GM19025 (cell line): Measurements from ENCODE around the gene LCE1E.

Experiments used
- ATAC-seq: cut with Tn5 transposase; IDR thresholded peaks from one replicate; pipeline ENCODE4 v1.9.1; 2021; ENCODE audit warnings: mild to moderate bottlenecking, low read depth, moderate library complexity; ENCODE audit not compliant: unreplicated experiment

LCE1E gene

GRCh38 chr1:152786077-152786476 is at the start of gene LCE1E:
TSS of gene LCE1E (plus strand) at chr1:152786257. CDS start at chr1:152787300, 1,043 bp downstream.
- no peak for ATAC-seq

DNA sequence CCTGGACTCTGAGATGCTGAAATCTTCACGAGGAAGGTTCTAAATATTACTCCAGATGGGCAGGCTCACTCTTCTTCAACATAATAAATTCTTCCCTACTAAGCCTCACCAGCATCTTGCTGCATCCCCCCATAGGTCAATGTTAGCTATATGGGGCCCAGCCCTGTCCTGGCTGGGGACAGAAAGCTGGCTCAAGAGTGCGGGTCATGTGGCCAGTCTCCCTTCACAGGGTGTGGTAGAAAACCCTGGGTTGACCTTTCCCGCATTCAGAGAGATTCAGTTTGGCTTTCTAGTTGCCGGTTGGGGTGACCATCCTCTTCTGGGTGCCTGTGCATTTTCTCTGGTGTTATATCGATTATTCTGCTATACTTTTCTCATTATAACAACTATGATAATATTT is 48.1 kb upstream of the LCE1E start:
- ATAC-seq: no peak

GRCh38 chr1:152739841-152740240 is 46.2 kb upstream of the LCE1E start:
- no peak for ATAC-seq

- ATAC-seq: no peak
Observed at GRCh38 chr1:152741656-152742055, 44.4 kb upstream of the LCE1E start.

- no peak for ATAC-seq
Observed at GRCh38 chr1:152743371-152744145, 42.5 kb upstream of the LCE1E start.

DNA sequence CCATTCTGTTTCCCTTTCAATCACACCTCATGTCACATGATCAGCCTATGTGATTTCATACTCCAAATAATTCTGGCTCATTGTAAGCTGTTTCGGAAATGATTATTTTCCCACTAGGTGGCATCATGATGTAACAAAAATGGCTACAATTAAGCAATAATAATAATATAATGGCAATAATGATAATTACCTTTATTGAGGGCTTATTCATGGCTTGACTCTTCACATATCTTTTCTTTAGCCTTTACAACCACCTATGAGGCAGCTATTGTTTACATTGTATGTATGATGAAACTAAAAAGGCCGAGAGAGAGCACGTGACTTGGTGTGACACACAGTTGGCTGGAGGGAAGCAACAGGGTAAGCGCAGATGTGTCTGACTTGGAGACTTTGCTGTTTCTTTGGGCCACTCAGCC is 40.8 kb upstream of the LCE1E start:
- ATAC-seq: no peak

DNA sequence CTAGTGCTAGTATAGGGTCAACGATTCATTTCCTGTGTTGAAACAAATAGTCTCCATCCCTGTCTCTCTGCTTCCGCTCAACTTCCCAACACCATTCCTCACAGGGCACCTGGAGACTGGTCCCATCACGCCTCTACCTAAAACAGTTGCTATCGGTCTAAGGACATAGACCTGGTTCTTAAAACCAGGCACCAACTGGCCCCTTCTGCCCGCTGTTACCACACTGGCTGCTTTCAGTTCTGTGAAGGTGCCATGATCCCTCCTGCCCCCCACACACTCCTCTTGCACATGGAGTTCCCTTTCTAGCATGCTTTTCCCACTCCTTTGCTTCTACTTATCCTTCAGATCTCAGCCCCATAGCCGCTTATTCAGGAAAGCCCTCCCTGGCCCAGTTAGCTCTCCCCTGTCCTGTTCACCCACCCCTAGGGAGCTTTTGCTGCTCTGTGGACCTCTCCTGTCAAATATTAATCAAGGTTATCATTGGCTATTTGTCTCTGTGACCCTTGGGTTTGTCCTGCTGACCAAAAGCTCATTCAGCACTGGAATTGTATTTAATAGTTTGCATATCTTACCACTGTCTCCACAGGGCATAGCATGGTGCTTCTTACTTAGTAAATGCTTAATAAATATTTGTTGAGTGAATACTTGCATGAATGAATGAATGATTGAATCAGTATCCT is 40.2 kb upstream of the LCE1E start:
- ATAC-seq: no peak

GRCh38 chr1:152747831-152748230 is 38.2 kb upstream of the LCE1E start:
- ATAC-seq: no peak

DNA sequence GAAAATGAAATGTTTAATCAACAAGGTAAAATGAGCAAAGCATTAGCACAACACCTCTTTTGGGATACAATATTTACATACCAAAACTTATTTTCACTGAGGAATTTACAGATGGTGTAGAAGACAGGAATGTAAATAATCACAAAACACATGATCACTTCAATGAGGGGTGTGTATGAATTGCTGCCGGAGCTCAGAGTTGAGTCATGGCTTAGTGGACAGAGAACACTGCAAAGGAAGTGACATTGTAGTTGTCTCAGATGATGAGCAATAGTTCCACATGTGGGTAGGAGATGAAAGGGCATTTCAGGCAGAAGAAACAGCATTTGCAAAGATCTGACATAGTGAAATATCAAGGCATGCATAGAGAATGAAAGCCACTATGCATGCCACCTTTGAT is 33.8 kb upstream of the LCE1E start:
- ATAC-seq: no peak

DNA sequence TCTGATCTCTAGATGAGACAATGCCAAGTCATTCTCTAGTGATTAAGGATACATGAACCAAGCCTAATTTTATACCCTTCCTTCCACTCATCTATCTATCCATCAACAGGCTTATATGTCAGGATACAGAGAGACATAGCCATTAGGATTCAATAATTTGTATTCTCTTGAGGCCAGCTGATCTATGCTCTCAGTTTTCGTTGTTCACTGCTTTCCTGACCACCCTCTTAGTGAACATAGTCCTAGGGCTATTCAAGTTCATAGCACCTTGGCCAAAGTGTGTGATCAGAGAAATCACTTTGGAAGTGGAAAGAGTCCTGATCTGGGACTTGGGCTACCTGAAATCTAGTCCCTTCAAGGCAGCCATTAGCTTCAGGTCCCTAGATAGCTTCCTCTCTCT is 32.5 kb upstream of the LCE1E start:
- ATAC-seq: no peak

- no peak for ATAC-seq
Observed at GRCh38 chr1:152756872-152757271, 29.2 kb upstream of the LCE1E start.

DNA sequence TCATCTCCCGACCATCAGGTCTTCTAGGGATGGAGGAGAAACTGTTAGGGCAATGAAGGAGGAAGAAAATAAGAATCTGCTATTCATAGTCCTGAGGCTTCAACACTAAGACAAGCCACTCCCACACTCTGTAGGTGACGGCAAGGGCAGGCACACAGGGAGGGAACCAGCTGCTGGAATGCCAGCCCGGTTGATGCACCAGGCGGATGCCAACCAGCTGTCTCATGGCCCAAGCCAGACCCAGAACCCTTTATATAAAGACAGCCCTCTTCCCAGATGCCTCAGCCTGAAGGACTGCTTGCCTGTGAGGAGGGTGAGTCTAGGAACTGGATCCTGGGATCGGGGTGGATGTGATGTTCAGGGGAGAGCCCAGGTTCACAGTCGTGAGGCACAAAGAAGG is 28.3 kb upstream of the LCE1E start, which contains the start of gene KPRP:
Gene KPRP (plus strand): TSS at position 279 of the 400 bp plus-strand sequence. CDS start 1,564 bp downstream, outside the sequence.
- no peak for ATAC-seq

DNA sequence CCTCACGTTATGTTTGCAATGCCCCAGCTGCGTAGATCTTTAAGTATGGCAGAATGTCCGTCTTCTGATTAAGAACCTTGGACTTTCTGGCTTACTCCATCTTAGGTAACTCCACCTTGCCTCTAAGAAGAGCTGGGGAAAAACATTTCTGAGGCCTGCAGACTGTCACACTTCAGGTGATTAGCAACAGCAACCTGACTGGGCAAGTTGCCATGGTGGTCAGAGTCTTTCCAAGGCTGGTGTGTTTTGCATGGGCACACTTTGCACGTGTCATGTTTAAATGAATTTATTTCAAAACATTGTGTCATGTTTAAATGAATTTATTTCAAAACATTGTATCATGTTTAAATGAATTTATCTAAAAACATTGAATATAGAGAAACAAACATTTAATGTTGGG is 27.4 kb upstream of the LCE1E start:
- ATAC-seq: no peak

- no peak for ATAC-seq
Observed at GRCh38 chr1:152759453-152760173, 26.4 kb upstream of the LCE1E start.

- no peak for ATAC-seq
Observed at GRCh38 chr1:152760551-152761190, 25.4 kb upstream of the LCE1E start.

- ATAC-seq: no peak
Observed at GRCh38 chr1:152761609-152762213, 24.3 kb upstream of the LCE1E start.

GRCh38 chr1:152768847-152769533 is 17.1 kb upstream of the LCE1E start:
- ATAC-seq: no peak

DNA sequence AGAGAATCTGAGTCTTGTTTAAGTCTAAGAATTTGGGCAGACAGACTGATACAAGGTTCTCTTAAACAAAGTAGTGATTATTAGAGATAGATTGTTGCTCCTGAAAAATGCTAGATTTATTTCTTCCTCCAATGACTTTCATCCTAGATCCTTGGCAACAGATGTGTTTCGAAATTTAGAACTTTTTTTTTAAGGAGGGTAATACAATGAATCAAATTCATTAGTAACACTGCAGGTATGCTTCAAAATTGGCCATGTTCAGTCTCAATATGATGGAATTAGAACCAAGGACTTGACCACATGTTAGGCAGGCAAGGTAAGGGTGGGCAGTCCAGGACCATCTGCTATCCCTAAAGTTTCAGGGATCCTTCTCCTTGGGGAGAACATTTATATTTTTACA is 15.6 kb upstream of the LCE1E start:
- ATAC-seq: no peak

DNA sequence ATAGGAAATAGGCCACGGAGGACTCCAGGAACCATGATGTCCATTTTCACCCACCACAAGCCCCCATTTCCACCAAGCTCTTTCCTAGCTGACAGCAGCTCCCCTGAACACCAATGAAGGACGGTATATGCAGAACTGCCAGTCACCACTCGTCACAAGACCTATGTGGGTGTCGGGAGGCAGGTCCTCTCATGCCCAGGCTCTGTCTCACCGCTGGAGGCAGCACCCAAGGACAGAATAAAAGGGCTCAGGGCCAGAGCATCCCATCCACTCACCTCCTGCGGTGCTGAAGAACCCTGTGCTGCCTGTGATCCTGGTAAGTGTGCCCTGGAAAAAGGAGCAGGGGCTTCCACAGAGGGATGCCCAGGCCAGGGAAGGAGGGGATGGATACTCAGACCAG is 11.2 kb upstream of the LCE1E start, which contains the start of gene LCE1F:
Gene LCE1F (plus strand): TSS at position 266 of the 400 bp plus-strand sequence. CDS start 1,232 bp downstream, outside the sequence.
- ATAC-seq: no peak

DNA sequence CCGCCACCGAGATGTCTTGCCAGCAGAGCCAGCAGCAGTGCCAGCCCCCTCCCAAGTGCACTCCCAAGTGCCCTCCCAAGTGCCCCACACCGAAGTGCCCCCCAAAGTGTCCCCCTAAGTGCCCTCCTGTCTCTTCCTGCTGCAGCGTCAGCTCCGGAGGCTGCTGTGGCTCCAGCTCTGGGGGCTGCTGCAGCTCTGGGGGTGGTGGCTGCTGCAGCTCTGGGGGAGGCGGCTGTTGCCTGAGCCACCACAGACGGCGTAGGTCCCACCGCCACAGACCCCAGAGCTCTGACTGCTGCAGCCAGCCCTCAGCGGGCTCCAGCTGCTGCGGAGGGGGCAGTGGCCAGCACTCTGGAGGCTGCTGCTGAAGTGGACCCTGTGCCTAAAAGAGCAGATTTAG is 9.7 kb upstream of the LCE1E start:
- no peak for ATAC-seq
